Activated CD4-positive, alpha-beta memory T cell treated with anti-CD3 and anti-CD28 coated beads for 36 hours (primary cell): ENCODE measurements around the gene GLIS1. TPM values are rescaled to one million over a fixed set of nuclear protein-coding genes. Genes with fewer than 3 reads are reported as not detected.

Experiments used
- CTCF ChIA-PET: fragments of 350-600 bp; sonication (Branson Sonifier 250); formaldehyde crosslinking; loops from one replicate; lab custom pipeline; 2021; ENCODE audit warnings: antibody characterized with exemption, inconsistent platforms; lab: Charles Lee
- POLR2A ChIA-PET: fragments of 350-600 bp; sonication (Branson Sonifier 250); formaldehyde crosslinking; loops from one replicate; lab custom pipeline; 2021; ENCODE audit warnings: antibody characterized with exemption; lab: Charles Lee
- DNase-seq: peaks from one replicate; pipeline ENCODE4 v3.0.0-alpha.2; 2020
- H3K27ac Mint-ChIP-seq: one replicate; pipeline ENCODE4 v1.8.0; 2021; ENCODE audit warnings: mixed read lengths
- H3K27me3 Mint-ChIP-seq: one replicate; pipeline ENCODE4 v1.8.0; 2021; ENCODE audit warnings: mixed read lengths
- H3K36me3 Mint-ChIP-seq: one replicate; pipeline ENCODE4 v1.8.0; 2021; ENCODE audit warnings: mixed read lengths
- H3K4me1 Mint-ChIP-seq: one replicate; pipeline ENCODE4 v1.8.0; 2021; ENCODE audit warnings: low read depth, mixed read lengths
- H3K4me3 Mint-ChIP-seq: one replicate; pipeline ENCODE4 v1.8.0; 2021; ENCODE audit warnings: mild to moderate bottlenecking, mixed read lengths
- H3K9me3 Mint-ChIP-seq: one replicate; pipeline ENCODE4 v1.8.0; 2021; ENCODE audit warnings: mixed read lengths
- intact Hi-C: fragments of 100-400 bp; cut with micrococcal nuclease; formaldehyde crosslinking; loops from one replicate; pipeline ENCODE4 v1.15.1; 2023
- total RNA-seq, 2 experiments: library from RNA; stranded (reverse); gene quantifications; one replicate each; pipeline ENCODE4 v1.2.3, GENCODE V29; 2021

The GLIS1 gene
- total RNA-seq, 2 experiments from 2014 or later: not detected

- H3K27ac Mint-ChIP-seq: no peak overlapping the region
- no peaks in the 10 kb centered on the region for H3K9me3 Mint-ChIP-seq
- ChIA-PET POLR2A (no interaction called here), CTCF (no interaction called here)
- H3K27me3 Mint-ChIP-seq: peaks cover 3% of the 10 kb centered on the region
- H3K4me1 Mint-ChIP-seq: no peaks in the 10 kb centered on the region
- no peaks in the 10 kb centered on the region for H3K36me3 Mint-ChIP-seq
- intact Hi-C loops: no loop called here
- no peak overlapping the region for H3K4me3 Mint-ChIP-seq
- no peak for DNase-seq
These were observed 28.4 kb downstream of the GLIS1 start for GRCh38 chr1:53710584-53710983.

- no peaks in the 10 kb centered on the region for H3K9me3 Mint-ChIP-seq
- POLR2A ChIA-PET: no interaction called here
These were observed 30.3 kb downstream of the GLIS1 start for GRCh38 chr1:53708687-53709086.

GRCh38 chr1:53706356-53706755 is 32.6 kb downstream of the GLIS1 start:
- POLR2A ChIA-PET: no interaction called here
- Mint-ChIP-seq H3K36me3 (no peaks in the 10 kb centered on the region), H3K4me3 (no peak overlapping the region), H3K9me3 (no peaks in the 10 kb centered on the region), H3K27me3 (peaks cover 1% of the 10 kb centered on the region), H3K27ac (no peak overlapping the region), H3K4me1 (no peaks in the 10 kb centered on the region)
- CTCF ChIA-PET: no interaction called here
- intact Hi-C loops: no loop called here
- no peak for DNase-seq

More at GRCh38 chr1:53708687-53709086, 30.3 kb downstream of the GLIS1 start:
- H3K4me3 Mint-ChIP-seq: no peak overlapping the region
- no peak overlapping the region for H3K27ac Mint-ChIP-seq
- H3K4me1 Mint-ChIP-seq: no peaks in the 10 kb centered on the region
- no peak for DNase-seq
- no peaks in the 10 kb centered on the region for H3K36me3 Mint-ChIP-seq
- CTCF ChIA-PET: no interaction called here
- H3K27me3 Mint-ChIP-seq: peaks cover under 1% of the 10 kb centered on the region
- intact Hi-C loops: no loop called here

- CTCF ChIA-PET: no interaction called here
- H3K27ac Mint-ChIP-seq: no peak overlapping the region
- H3K4me3 Mint-ChIP-seq: no peak overlapping the region
- no peaks in the 10 kb centered on the region for H3K36me3 Mint-ChIP-seq
- no peak for DNase-seq
- intact Hi-C loops: no loop called here
- H3K4me1 Mint-ChIP-seq: no peaks in the 10 kb centered on the region
- peaks cover 1% of the 10 kb centered on the region for H3K27me3 Mint-ChIP-seq
- POLR2A ChIA-PET: no interaction called here
- H3K9me3 Mint-ChIP-seq: no peaks in the 10 kb centered on the region
These were observed 33.4 kb downstream of the GLIS1 start for GRCh38 chr1:53705446-53706096.

- no peaks in the 10 kb centered on the region for H3K36me3 Mint-ChIP-seq
- intact Hi-C loops: no loop called here
- no peak for DNase-seq
- no peaks in the 10 kb centered on the region for H3K9me3 Mint-ChIP-seq
- H3K27me3 Mint-ChIP-seq: peaks cover 5% of the 10 kb centered on the region
- ChIA-PET CTCF (no interaction called here), POLR2A (no interaction called here)
- no peak overlapping the region for H3K4me3 Mint-ChIP-seq
- no peak overlapping the region for H3K27ac Mint-ChIP-seq
- H3K4me1 Mint-ChIP-seq: no peaks in the 10 kb centered on the region
These were observed 34.0 kb downstream of the GLIS1 start for GRCh38 chr1:53704804-53705445.

- no peaks in the 10 kb centered on the region for H3K9me3 Mint-ChIP-seq
- ChIA-PET CTCF (no interaction called here), POLR2A (no interaction called here)
- peaks cover 5% of the 10 kb centered on the region for H3K27me3 Mint-ChIP-seq
- no peak for DNase-seq
- H3K4me1 Mint-ChIP-seq: no peaks in the 10 kb centered on the region
- H3K4me3 Mint-ChIP-seq: no peak overlapping the region
- intact Hi-C loops: no loop called here
- no peak overlapping the region for H3K27ac Mint-ChIP-seq
- H3K36me3 Mint-ChIP-seq: no peaks in the 10 kb centered on the region
These were observed 34.7 kb downstream of the GLIS1 start for GRCh38 chr1:53704304-53704703.

GRCh38 chr1:53703174-53703573 is 35.8 kb downstream of the GLIS1 start:
- Mint-ChIP-seq H3K36me3 (no peaks in the 10 kb centered on the region), H3K4me3 (no peak overlapping the region)

GRCh38 chr1:53702341-53702740 is 36.6 kb downstream of the GLIS1 start:
- no peak for DNase-seq
- Mint-ChIP-seq H3K9me3 (no peaks in the 10 kb centered on the region), H3K27ac (no peak overlapping the region), H3K27me3 (peaks cover 5% of the 10 kb centered on the region), H3K4me1 (no peaks in the 10 kb centered on the region), H3K36me3 (no peaks in the 10 kb centered on the region), H3K4me3 (no peak overlapping the region)
- POLR2A ChIA-PET: no interaction called here
- intact Hi-C loops: no loop called here
- CTCF ChIA-PET: no interaction called here

More at GRCh38 chr1:53703174-53703573, 35.8 kb downstream of the GLIS1 start:
- Mint-ChIP-seq H3K27ac (no peak overlapping the region), H3K9me3 (no peaks in the 10 kb centered on the region), H3K4me1 (no peaks in the 10 kb centered on the region), H3K27me3 (peaks cover 5% of the 10 kb centered on the region)
- POLR2A ChIA-PET: no interaction called here
- intact Hi-C loops: no loop called here
- CTCF ChIA-PET: no interaction called here
- no peak for DNase-seq

GRCh38 chr1:53700776-53701175 is 38.2 kb downstream of the GLIS1 start:
- H3K36me3 Mint-ChIP-seq: no peaks in the 10 kb centered on the region
- intact Hi-C loops: no loop called here
- no peaks in the 10 kb centered on the region for H3K4me1 Mint-ChIP-seq
- ChIA-PET CTCF (no interaction called here), POLR2A (no interaction called here)
- H3K27ac Mint-ChIP-seq: no peak overlapping the region
- no peaks in the 10 kb centered on the region for H3K9me3 Mint-ChIP-seq
- no peak for DNase-seq
- H3K27me3 Mint-ChIP-seq: peaks cover 5% of the 10 kb centered on the region
- no peak overlapping the region for H3K4me3 Mint-ChIP-seq

GRCh38 chr1:53699981-53700380 is 39.0 kb downstream of the GLIS1 start:
- POLR2A ChIA-PET: no interaction called here

GRCh38 chr1:53698384-53698980 is 40.5 kb downstream of the GLIS1 start:
- POLR2A ChIA-PET: no interaction called here
- Mint-ChIP-seq H3K27ac (no peak overlapping the region), H3K4me1 (no peaks in the 10 kb centered on the region), H3K27me3 (peaks cover 5% of the 10 kb centered on the region), H3K9me3 (no peaks in the 10 kb centered on the region), H3K36me3 (no peaks in the 10 kb centered on the region), H3K4me3 (no peak overlapping the region)
- no peak for DNase-seq
- CTCF ChIA-PET: interaction anchor here (0.6 kb wide), 1 partner anchor 261 kb away, joined by 4 read pairs; no protein-coding TSS in a partner anchor
- intact Hi-C loops: no loop called here

More at GRCh38 chr1:53699981-53700380, 39.0 kb downstream of the GLIS1 start:
- H3K4me1 Mint-ChIP-seq: no peaks in the 10 kb centered on the region
- H3K27me3 Mint-ChIP-seq: peaks cover 5% of the 10 kb centered on the region
- no peak for DNase-seq
- intact Hi-C loops: no loop called here
- H3K4me3 Mint-ChIP-seq: no peak overlapping the region
- CTCF ChIA-PET: no interaction called here
- no peaks in the 10 kb centered on the region for H3K36me3 Mint-ChIP-seq
- H3K9me3 Mint-ChIP-seq: no peaks in the 10 kb centered on the region
- no peak overlapping the region for H3K27ac Mint-ChIP-seq

GRCh38 chr1:53697721-53698383 is 41.1 kb downstream of the GLIS1 start:
- H3K4me3 Mint-ChIP-seq: no peak overlapping the region
- CTCF ChIA-PET: interaction anchor here (0.6 kb wide), 1 partner anchor 262 kb away, joined by 4 read pairs; no protein-coding TSS in a partner anchor
- no peaks in the 10 kb centered on the region for H3K36me3 Mint-ChIP-seq
- no peak for DNase-seq
- POLR2A ChIA-PET: no interaction called here
- H3K27ac Mint-ChIP-seq: no peak overlapping the region
- no peaks in the 10 kb centered on the region for H3K4me1 Mint-ChIP-seq
- intact Hi-C loops: no loop called here
- peaks cover 6% of the 10 kb centered on the region for H3K27me3 Mint-ChIP-seq
- no peaks in the 10 kb centered on the region for H3K9me3 Mint-ChIP-seq
